Measurements from ENCODE around the gene ARSK. TPM values are rescaled to one million over a fixed set of nuclear protein-coding genes. Genes with fewer than 3 reads are reported as not detected.

ARSK gene
- total and polyA plus RNA-seq, 4 experiments from 2014 or later: 6.8 to 13.2 (median 8.7) TPM

DNA sequence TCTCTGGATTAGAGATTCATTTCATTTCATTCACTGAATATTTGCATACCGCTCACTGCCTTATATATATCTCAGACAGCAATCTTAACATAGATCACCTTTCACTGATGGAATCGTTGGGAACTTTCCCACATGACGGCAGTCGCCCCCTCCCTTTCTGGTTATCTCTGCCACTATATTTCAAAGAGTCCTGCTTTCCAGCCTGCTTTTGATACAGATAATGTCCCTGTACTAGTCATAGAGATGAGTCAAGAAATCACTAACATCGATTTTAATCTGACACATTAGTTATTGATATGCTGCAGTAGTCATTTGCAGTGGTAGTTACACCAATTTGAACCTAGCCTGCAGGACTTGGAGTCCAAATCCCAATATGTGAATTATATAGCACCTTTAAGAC, 8.5 kb downstream of the ARSK start:
- POLR2A ChIA-PET (ENCODE audit: partially characterized antibody): no interaction called here
- H3K27ac ChIP-seq (ENCODE audit: low read depth, low read length): no peak overlapping the region
- H3K9me3 ChIP-seq (ENCODE audit: control insufficient read depth in 1 of 2, low read length in 2 of 2): no peaks in the 10 kb centered on the region
- intact Hi-C loops (cut with micrococcal nuclease): no loop called here
- Mint-ChIP-seq H3K4me3 (no peak overlapping the region), H3K9me3 (no peaks in the 10 kb centered on the region), H3K27ac (no peak overlapping the region), H3K36me3 (peaks cover 23 to 26% of the 10 kb centered on the region in 2 donors), H3K4me1 (peaks cover 5 to 18% (median 14%) of the 10 kb centered on the region in 4 donors), H3K27me3 (no peaks in the 10 kb centered on the region)
- peaks cover 13% of the 10 kb centered on the region for H3K36me3 ChIP-seq (ENCODE audit: insufficient read depth, low read length)
- no peak for DNase-seq
- H3K4me1 ChIP-seq (ENCODE audit: insufficient read depth, low read length): no peaks in the 10 kb centered on the region
- H3K4me3 ChIP-seq (ENCODE audit: low read length in 2 of 2): no peak overlapping the region
- H3K27me3 ChIP-seq (ENCODE audit: insufficient read depth, low read length): no peaks in the 10 kb centered on the region
- CTCF ChIA-PET (ENCODE audit: partially characterized antibody): no interaction called here

DNA sequence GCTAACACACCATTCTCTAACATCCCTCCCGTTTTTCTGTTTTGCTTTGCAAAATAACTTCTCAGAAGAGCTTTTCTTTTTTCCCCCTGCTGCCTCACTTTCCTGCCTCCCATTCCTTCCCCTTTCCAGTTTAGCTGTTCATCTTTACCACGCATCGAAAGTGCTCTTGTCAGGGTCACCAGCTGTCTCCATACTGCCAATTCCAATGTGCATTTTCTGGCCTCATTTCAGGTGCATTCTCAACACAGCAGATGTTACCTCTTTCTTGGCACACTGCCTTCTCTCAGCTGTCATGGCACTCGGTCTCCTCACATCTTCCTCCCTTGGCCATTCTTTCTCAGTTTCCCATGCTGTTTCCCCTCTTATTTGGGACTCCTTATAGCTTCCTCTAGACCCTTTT, 9.5 kb downstream of the ARSK start:
- no peaks in the 10 kb centered on the region for H3K27me3 ChIP-seq (ENCODE audit: insufficient read depth, low read length)
- CTCF ChIA-PET (ENCODE audit: partially characterized antibody): no interaction called here
- Mint-ChIP-seq H3K4me3 (no peak overlapping the region), H3K27ac (peak overlapping the region in 1 of 7 donors; percentile 0), H3K36me3 (peaks cover 30 to 32% of the 10 kb centered on the region in 2 donors), H3K27me3 (no peaks in the 10 kb centered on the region), H3K4me1 (peaks cover 5 to 18% (median 15%) of the 10 kb centered on the region in 4 donors), H3K9me3 (no peaks in the 10 kb centered on the region)
- POLR2A ChIA-PET (ENCODE audit: partially characterized antibody): interaction anchor here (0.6 kb wide), 1 partner anchor 9 kb away, joined by 3 read pairs; the partner anchor contains the start of genes ARSK and SKIC3
- H3K4me3 ChIP-seq (ENCODE audit: low read length in 2 of 2): no peak overlapping the region
- no peaks in the 10 kb centered on the region for H3K4me1 ChIP-seq (ENCODE audit: insufficient read depth, low read length)
- peaks cover 21% of the 10 kb centered on the region for H3K36me3 ChIP-seq (ENCODE audit: insufficient read depth, low read length)
- intact Hi-C loops (cut with micrococcal nuclease): no loop called here
- DNase-seq: no peak
- H3K9me3 ChIP-seq (ENCODE audit: control insufficient read depth in 1 of 2, low read length in 2 of 2): no peaks in the 10 kb centered on the region
- H3K27ac ChIP-seq (ENCODE audit: low read depth, low read length): no peak overlapping the region

DNA sequence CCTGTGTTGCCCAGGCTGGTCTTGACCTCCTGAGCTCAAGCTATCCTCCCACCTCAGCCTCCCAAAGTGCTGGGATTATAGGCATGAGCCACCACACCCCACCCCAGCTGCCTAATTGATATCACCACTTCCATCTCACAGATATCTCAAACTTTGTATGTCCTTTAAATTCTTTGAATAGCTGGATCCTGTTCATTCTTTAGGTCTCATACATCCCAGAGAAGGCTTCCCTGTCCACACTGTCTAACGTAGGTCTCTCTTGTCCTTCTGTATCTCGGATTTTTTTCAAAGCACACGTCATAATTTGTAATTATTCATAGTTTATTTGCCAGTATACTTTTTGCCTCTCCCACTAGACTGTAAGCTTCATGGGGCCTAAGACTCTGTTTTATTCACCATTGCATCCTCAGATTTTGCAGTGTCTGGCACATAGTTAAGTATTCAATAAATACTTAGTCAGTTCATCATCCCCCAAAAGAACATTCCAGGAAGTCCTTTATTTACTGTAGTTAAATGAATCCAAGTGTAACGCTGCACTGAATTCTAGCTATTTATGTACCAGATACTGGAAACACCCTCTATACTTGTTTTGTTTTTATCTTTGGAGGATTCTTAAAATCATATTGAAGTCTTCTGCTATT, 10.5 kb downstream of the ARSK start:
- CTCF ChIA-PET (ENCODE audit: partially characterized antibody): no interaction called here
- H3K9me3 ChIP-seq (ENCODE audit: control insufficient read depth in 1 of 2, low read length in 2 of 2): no peaks in the 10 kb centered on the region
- peaks cover 5 to 20% (median 15%) of the 10 kb centered on the region in 4 donors for H3K4me1 Mint-ChIP-seq
- POLR2A ChIA-PET (ENCODE audit: partially characterized antibody): no interaction called here
- H3K27ac Mint-ChIP-seq: peak overlapping the region in 1 of 7 donors; percentile 42
- no peak overlapping the region for H3K27ac ChIP-seq (ENCODE audit: low read depth, low read length)
- no peaks in the 10 kb centered on the region for H3K4me1 ChIP-seq (ENCODE audit: insufficient read depth, low read length)
- peaks cover 38 to 40% of the 10 kb centered on the region in 2 donors for H3K36me3 Mint-ChIP-seq
- H3K4me3 ChIP-seq (ENCODE audit: low read length in 2 of 2): no peak overlapping the region
- H3K9me3 Mint-ChIP-seq: no peaks in the 10 kb centered on the region
- DNase-seq: no peak
- no peak overlapping the region for H3K4me3 Mint-ChIP-seq
- intact Hi-C loops (cut with micrococcal nuclease): no loop called here
- H3K27me3 ChIP-seq (ENCODE audit: insufficient read depth, low read length): no peaks in the 10 kb centered on the region
- no peaks in the 10 kb centered on the region for H3K27me3 Mint-ChIP-seq
- H3K36me3 ChIP-seq (ENCODE audit: insufficient read depth, low read length): peaks cover 21% of the 10 kb centered on the region

DNA sequence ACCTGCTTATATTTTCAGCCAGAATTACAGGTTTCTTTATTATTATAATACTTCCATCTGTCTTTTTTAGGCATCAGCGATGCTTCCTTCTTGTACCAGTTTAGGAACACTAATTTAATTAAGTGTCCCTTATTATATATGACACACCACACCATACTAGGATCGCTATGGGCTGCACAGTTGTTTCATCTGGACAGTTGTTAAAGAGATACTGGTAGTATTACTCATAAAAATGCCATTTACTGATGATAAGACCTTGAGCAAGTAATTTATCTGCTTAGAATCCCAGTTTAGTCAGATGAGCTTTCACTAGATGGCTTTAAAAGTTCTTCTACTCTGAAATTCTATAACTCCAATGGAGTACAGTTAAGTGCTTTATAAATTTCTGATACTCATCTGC, 17.1 kb downstream of the ARSK start:
- H3K36me3 Mint-ChIP-seq: peaks cover 62 to 64% of the 10 kb centered on the region in 2 donors
- H3K4me1 Mint-ChIP-seq: peaks cover 0 to 5% (median 2%) of the 10 kb centered on the region in 4 donors
- Histone ChIP-seq H3K27ac (ENCODE audit: low read depth, low read length) (no peak overlapping the region), H3K4me3 (ENCODE audit: low read length in 2 of 2) (no peak overlapping the region), H3K4me1 (ENCODE audit: insufficient read depth, low read length) (no peaks in the 10 kb centered on the region), H3K27me3 (ENCODE audit: insufficient read depth, low read length) (no peaks in the 10 kb centered on the region), H3K36me3 (ENCODE audit: insufficient read depth, low read length) (peaks cover 20% of the 10 kb centered on the region), H3K9me3 (ENCODE audit: control insufficient read depth in 1 of 2, low read length in 2 of 2) (no peaks in the 10 kb centered on the region)
- no peak overlapping the region for H3K27ac Mint-ChIP-seq
- H3K9me3 Mint-ChIP-seq: no peaks in the 10 kb centered on the region
- no peak overlapping the region for H3K4me3 Mint-ChIP-seq
- intact Hi-C loops (cut with micrococcal nuclease): no loop called here
- DNase-seq: no peak
- POLR2A ChIA-PET (ENCODE audit: partially characterized antibody): no interaction called here
- CTCF ChIA-PET (ENCODE audit: partially characterized antibody): no interaction called here
- no peaks in the 10 kb centered on the region for H3K27me3 Mint-ChIP-seq

DNA sequence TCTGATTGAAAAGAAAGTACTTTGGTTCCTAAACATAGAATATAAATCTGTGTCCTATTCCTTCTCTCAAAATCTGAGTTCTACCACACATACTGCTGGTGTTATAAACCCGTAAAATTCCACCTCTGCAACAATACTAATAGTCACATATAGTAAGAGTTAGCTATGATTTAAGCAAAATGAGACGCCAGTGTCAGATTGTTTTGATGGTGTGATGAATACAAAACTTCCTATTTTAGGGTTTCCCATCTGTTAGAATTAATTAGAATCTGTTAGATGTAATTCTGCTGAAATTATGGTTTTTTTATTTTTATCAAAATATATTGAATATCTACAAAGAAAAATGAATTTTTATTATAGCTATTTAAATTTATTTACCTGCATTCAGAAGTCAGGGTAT, 26.7 kb downstream of the ARSK start:
- DNase-seq: no peak
- ChIA-PET CTCF (ENCODE audit: partially characterized antibody) (interaction anchor here (1.3 kb wide), 1 partner anchor 27 kb away, joined by 3 read pairs; the partner anchor contains the start of genes ARSK and SKIC3), POLR2A (ENCODE audit: partially characterized antibody) (no interaction called here)
- Mint-ChIP-seq H3K27ac (no peak overlapping the region), H3K27me3 (no peaks in the 10 kb centered on the region), H3K36me3 (peaks cover 21 to 30% of the 10 kb centered on the region in 2 donors), H3K4me1 (peaks cover 0 to 3% (median under 1%) of the 10 kb centered on the region in 4 donors), H3K9me3 (no peaks in the 10 kb centered on the region), H3K4me3 (no peak overlapping the region)
- peaks cover 7% of the 10 kb centered on the region for H3K36me3 ChIP-seq (ENCODE audit: insufficient read depth, low read length)
- no peak overlapping the region for H3K27ac ChIP-seq (ENCODE audit: low read depth, low read length)
- H3K4me3 ChIP-seq (ENCODE audit: low read length in 2 of 2): no peak overlapping the region
- intact Hi-C loops (cut with micrococcal nuclease): no loop called here
- H3K9me3 ChIP-seq (ENCODE audit: control insufficient read depth in 1 of 2, low read length in 2 of 2): no peaks in the 10 kb centered on the region
- H3K27me3 ChIP-seq (ENCODE audit: insufficient read depth, low read length): no peaks in the 10 kb centered on the region
- H3K4me1 ChIP-seq (ENCODE audit: insufficient read depth, low read length): no peaks in the 10 kb centered on the region

GRCh38 chr5:95583992-95584391, 29.1 kb downstream of the ARSK start:
- no peak overlapping the region for H3K27ac Mint-ChIP-seq
- Histone ChIP-seq H3K4me3 (ENCODE audit: low read length in 2 of 2) (no peak overlapping the region), H3K4me1 (ENCODE audit: insufficient read depth, low read length) (no peaks in the 10 kb centered on the region), H3K9me3 (ENCODE audit: control insufficient read depth in 1 of 2, low read length in 2 of 2) (no peaks in the 10 kb centered on the region), H3K27ac (ENCODE audit: low read depth, low read length) (no peak overlapping the region), H3K27me3 (ENCODE audit: insufficient read depth, low read length) (no peaks in the 10 kb centered on the region), H3K36me3 (ENCODE audit: insufficient read depth, low read length) (peaks cover 7% of the 10 kb centered on the region)
- H3K9me3 Mint-ChIP-seq: no peaks in the 10 kb centered on the region
- no peaks in the 10 kb centered on the region for H3K27me3 Mint-ChIP-seq
- ChIA-PET CTCF (ENCODE audit: partially characterized antibody) (no interaction called here), POLR2A (ENCODE audit: partially characterized antibody) (no interaction called here)
- peaks cover 0 to 2% (median under 1%) of the 10 kb centered on the region in 4 donors for H3K4me1 Mint-ChIP-seq
- H3K36me3 Mint-ChIP-seq: peaks cover 17 to 31% of the 10 kb centered on the region in 2 donors
- H3K4me3 Mint-ChIP-seq: no peak overlapping the region
- no peak for DNase-seq
- intact Hi-C loops (cut with micrococcal nuclease): no loop called here

DNA sequence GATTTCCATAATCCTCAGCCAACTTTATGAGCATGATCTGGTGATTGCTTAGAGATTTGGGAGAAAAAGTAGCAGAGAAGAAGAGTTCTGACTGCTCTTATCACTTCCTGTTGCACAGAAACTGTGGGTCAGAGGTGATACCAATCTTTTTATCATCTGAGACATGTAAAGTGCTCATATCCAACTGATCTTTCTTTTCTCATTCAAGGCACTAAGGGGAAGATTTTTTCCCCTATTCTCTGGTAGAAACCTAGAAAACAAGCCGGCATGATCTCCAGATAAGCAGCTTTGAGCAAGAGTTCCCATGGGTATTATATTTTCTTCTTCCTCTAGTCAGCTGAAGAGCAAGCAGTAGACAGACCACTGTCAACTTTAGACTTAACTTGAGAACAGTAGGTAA, 36.0 kb downstream of the ARSK start:
- no peaks in the 10 kb centered on the region for H3K36me3 ChIP-seq (ENCODE audit: insufficient read depth, low read length)
- Mint-ChIP-seq H3K4me3 (peak overlapping the region in 4 of 8 donors; percentile 8 to 62 (median 61)), H3K36me3 (peaks cover 7 to 16% of the 10 kb centered on the region in 2 donors), H3K4me1 (peaks cover 16 to 24% (median 20%) of the 10 kb centered on the region in 4 donors), H3K27me3 (no peaks in the 10 kb centered on the region), H3K9me3 (no peaks in the 10 kb centered on the region), H3K27ac (peak overlapping the region; percentile 3 to 85 (median 60))
- intact Hi-C loops (cut with micrococcal nuclease): loop anchor here (5.0 kb wide), 1 partner anchor 34 kb away; the partner anchor contains the start of gene ARSK
- H3K4me3 ChIP-seq (ENCODE audit: low read length in 2 of 2): no peak overlapping the region
- peak in 2 of 5 donors; percentile 1 for DNase-seq
- peaks cover 17% of the 10 kb centered on the region for H3K4me1 ChIP-seq (ENCODE audit: insufficient read depth, low read length)
- ChIA-PET POLR2A (ENCODE audit: partially characterized antibody) (no interaction called here), CTCF (ENCODE audit: partially characterized antibody) (no interaction called here)
- H3K27ac ChIP-seq (ENCODE audit: low read depth, low read length): no peak overlapping the region
- no peaks in the 10 kb centered on the region for H3K27me3 ChIP-seq (ENCODE audit: insufficient read depth, low read length)
- H3K9me3 ChIP-seq (ENCODE audit: control insufficient read depth in 1 of 2, low read length in 2 of 2): no peaks in the 10 kb centered on the region
